NCI-H2227 (cell line): ENCODE measurements around the gene MARVELD2.

Source experiments
- DNase-seq: peaks from one replicate; lab custom pipeline; 2025; ENCODE audit not compliant: unreplicated experiment; lab: John Stamatoyannopoulos, UW

The MARVELD2 gene

DNA sequence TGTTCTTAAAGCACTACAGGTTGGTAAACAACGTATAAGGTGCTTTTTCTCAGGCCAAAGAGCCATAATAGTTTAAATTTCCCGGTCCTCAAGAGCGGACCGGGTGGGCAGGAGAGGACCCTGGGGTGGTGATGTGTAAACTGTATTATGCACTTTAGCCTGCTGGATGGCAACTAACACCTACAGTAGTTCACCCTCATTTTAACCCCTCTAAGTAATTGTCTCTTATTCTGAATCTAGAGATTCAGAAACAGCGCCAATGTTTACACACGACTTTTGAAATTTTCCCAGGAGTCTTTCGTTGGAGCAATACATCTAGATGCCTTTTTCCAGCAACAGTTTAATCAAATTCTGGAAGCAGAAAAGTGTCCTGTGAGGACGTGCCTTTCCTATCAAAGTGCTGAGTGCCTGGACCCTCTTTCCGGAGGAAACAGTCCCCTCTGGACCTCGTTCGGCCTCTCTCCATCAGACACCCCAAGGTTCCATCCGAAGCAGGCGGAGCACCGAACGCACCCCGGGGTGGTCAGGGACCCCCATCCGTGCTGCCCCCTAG lies 77.0 kb downstream of the MARVELD2 start:
- DNase-seq = no peak

GRCh38 chr5:69492391-69492922 lies 77.5 kb downstream of the MARVELD2 start, which contains the start of gene OCLN:
OCLN (plus strand) TSS chr5:69492790; CDS start chr5:69504245, 11,455 bp downstream.
- peak; percentile 72 for DNase-seq

DNA sequence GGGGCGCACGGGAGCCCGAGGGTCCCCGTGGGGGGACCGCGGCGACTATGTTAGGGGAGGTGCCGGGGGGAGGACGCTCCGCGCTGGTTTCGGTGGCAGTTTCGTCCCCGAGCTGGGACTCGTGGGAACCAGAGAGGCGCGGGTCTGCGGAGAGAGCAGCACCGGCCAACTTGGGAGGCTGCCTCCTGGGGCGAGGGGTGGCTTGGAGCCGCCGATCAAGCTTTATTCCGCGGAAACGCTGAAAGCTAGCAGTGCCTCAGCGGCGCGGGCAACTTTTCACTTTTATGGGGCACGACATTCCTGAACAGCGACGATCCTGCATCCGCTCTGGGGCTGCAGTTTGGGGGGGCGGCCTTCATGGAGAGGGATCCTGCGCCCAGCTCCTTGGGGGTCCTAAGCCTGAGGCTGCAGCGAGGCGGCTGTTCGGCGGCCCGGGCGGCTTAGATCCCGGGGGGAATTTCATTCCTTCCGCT lies 78.0 kb downstream of the MARVELD2 start:
- peak; percentile 43 for DNase-seq

DNA sequence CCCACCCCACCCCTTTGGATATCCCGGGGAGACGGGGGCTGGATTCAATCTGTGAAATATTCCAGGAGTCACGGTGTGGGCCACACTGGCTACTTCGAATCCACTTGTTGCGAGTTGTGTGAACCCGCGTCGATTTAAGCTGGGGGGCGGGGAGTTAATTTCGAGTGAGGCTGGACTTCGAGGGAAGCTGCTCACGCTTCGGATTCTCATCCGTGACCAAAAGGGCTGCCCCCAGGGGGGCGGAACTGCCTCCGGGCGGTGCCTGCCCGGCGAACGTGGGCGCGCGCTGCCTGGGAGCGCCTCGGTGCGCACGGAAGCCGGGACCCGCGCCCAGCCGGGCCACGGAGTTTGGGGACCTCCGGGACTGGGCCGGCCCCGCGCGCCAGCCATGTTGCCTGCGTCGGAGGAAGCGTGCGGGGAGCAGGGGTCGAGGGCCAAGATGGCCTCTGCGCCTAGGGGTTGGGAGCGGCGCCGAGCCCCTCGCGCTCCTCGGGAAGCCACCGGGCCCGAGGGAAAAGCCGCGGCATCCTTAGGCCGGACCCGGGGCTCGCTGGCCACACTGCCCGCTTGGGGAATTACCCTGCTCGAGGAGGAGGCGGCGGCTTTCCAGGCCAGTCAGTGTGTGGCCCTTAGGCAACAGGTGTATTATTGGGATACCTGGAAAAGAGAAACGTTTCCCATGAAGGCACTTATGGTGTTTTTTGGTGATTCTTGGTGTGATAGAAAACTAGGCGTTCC lies 78.6 kb downstream of the MARVELD2 start:
- peak; percentile 24 for DNase-seq
